ENCODE data around the gene WDFY4.

WDFY4 gene

GRCh38 chr10:48839809-48840679 lies 155.4 kb downstream of the WDFY4 start:
- no peak for DNase-seq
- Mint-ChIP-seq H3K4me3 (no peak overlapping the region), H3K36me3 (ENCODE audit: low read depth) (no peaks in the 10 kb centered on the region), H3K9me3 (no peaks in the 10 kb centered on the region), H3K27me3 (ENCODE audit: low read depth, poor library complexity) (peaks cover 4% of the 10 kb centered on the region), H3K4me1 (peaks cover 27% of the 10 kb centered on the region), H3K27ac (no peak overlapping the region)
- no peak for TF ChIP-seq CTCF (IDR thresholded peaks at IDR 0.05)

GRCh38 chr10:48842231-48842630 lies 157.6 kb downstream of the WDFY4 start:
- H3K27me3 Mint-ChIP-seq (ENCODE audit: low read depth, poor library complexity): peaks cover 4% of the 10 kb centered on the region
- no peaks in the 10 kb centered on the region for H3K36me3 Mint-ChIP-seq (ENCODE audit: low read depth)
- H3K27ac Mint-ChIP-seq: no peak overlapping the region
- no peak overlapping the region for H3K4me3 Mint-ChIP-seq
- peaks cover 27% of the 10 kb centered on the region for H3K4me1 Mint-ChIP-seq
- DNase-seq: no peak
- TF ChIP-seq CTCF (IDR thresholded peaks at IDR 0.05): no peak
- H3K9me3 Mint-ChIP-seq: no peaks in the 10 kb centered on the region

- Mint-ChIP-seq H3K4me1 (peaks cover 27% of the 10 kb centered on the region), H3K9me3 (no peaks in the 10 kb centered on the region), H3K27ac (no peak overlapping the region), H3K36me3 (ENCODE audit: low read depth) (no peaks in the 10 kb centered on the region), H3K27me3 (ENCODE audit: low read depth, poor library complexity) (peaks cover 4% of the 10 kb centered on the region), H3K4me3 (no peak overlapping the region)
- TF ChIP-seq CTCF (IDR thresholded peaks at IDR 0.05): no peak
- DNase-seq: no peak
Observed at GRCh38 chr10:48843198-48843597, 158.5 kb downstream of the WDFY4 start.

GRCh38 chr10:48844616-48845015 lies 159.9 kb downstream of the WDFY4 start:
- no peak for DNase-seq
- peaks cover 7% of the 10 kb centered on the region for H3K27me3 Mint-ChIP-seq (ENCODE audit: low read depth, poor library complexity)
- no peak overlapping the region for H3K4me3 Mint-ChIP-seq
- peaks cover 14% of the 10 kb centered on the region for H3K4me1 Mint-ChIP-seq
- TF ChIP-seq CTCF (IDR thresholded peaks at IDR 0.05): no peak
- no peaks in the 10 kb centered on the region for H3K36me3 Mint-ChIP-seq (ENCODE audit: low read depth)
- no peak overlapping the region for H3K27ac Mint-ChIP-seq
- H3K9me3 Mint-ChIP-seq: no peaks in the 10 kb centered on the region

- Mint-ChIP-seq H3K9me3 (no peaks in the 10 kb centered on the region), H3K27me3 (ENCODE audit: low read depth, poor library complexity) (peaks cover 8% of the 10 kb centered on the region), H3K4me1 (peaks cover 5% of the 10 kb centered on the region), H3K27ac (no peak overlapping the region), H3K4me3 (no peak overlapping the region), H3K36me3 (ENCODE audit: low read depth) (no peaks in the 10 kb centered on the region)
- no peak for TF ChIP-seq CTCF (IDR thresholded peaks at IDR 0.05)
- DNase-seq: no peak
Observed at GRCh38 chr10:48845512-48845911, 160.8 kb downstream of the WDFY4 start.

- no peak for TF ChIP-seq CTCF (IDR thresholded peaks at IDR 0.05)
- peaks cover 8% of the 10 kb centered on the region for H3K27me3 Mint-ChIP-seq (ENCODE audit: low read depth, poor library complexity)
- no peaks in the 10 kb centered on the region for H3K9me3 Mint-ChIP-seq
- H3K36me3 Mint-ChIP-seq (ENCODE audit: low read depth): no peaks in the 10 kb centered on the region
- H3K4me3 Mint-ChIP-seq: no peak overlapping the region
- no peak overlapping the region for H3K27ac Mint-ChIP-seq
- peaks cover 5% of the 10 kb centered on the region for H3K4me1 Mint-ChIP-seq
- DNase-seq: no peak
Observed at GRCh38 chr10:48847691-48848090, 163.0 kb downstream of the WDFY4 start.
